ENCODE data around the gene TRAF4. TPM values are rescaled to one million over a fixed set of nuclear protein-coding genes. Genes with fewer than 3 reads are reported as not detected.

TRAF4 gene
- 78.0 and 82.7 TPM in 2 replicates for total RNA-seq

DNA sequence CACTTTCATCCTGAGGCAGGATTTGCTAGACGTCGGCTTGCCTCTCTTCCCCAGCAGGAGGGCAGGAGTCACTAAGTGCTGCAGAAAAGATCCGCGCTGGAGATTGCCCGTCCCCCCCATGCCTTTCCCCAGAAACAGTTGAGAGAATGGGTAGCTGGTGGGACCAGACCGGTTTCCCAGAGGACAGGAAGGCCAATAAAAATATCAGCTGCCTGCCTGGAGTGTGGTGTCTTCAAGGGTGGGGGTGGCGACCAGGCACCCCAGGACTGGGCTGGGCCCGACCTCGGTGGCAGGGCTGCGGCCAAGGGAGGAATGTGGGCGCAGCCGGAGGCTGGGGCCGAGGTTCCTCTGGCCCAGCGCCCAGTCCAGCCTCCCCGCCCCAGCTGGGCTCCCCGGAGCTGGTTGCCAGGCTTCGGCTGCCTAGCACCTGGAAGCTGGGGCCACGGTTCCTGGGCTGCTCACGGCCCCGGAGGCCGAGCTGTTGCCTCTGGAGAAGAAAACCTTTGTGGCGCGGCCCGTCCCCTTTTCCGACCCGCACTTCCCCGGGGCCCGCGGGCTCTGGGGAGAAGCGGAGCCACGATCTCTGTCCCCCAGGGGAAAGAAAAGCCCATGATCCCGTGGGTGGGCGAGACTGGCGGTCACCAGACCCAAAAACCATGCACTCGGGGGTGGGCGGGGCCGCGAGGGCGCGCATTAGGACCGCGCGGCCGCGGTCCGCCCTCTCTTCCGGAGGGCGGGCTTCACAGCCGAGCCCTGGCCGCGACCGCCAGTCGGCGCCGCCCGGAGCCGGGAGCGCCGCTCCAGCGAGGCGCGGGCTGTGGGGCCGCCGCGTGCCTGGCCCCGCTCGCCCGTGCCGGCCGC lies at the start of gene TRAF4:
Gene TRAF4 (plus strand): TSS at position 769 of the 861 bp plus-strand sequence. CDS start 102 bp downstream, outside the sequence.

GRCh38 chr17:28711723-28712031 lies 32.1 kb upstream of the TRAF4 start, which contains the start of gene PROCA1:
PROCA1 (minus strand) TSS chr17:28711888; CDS start chr17:28711660, 228 bp downstream.

DNA sequence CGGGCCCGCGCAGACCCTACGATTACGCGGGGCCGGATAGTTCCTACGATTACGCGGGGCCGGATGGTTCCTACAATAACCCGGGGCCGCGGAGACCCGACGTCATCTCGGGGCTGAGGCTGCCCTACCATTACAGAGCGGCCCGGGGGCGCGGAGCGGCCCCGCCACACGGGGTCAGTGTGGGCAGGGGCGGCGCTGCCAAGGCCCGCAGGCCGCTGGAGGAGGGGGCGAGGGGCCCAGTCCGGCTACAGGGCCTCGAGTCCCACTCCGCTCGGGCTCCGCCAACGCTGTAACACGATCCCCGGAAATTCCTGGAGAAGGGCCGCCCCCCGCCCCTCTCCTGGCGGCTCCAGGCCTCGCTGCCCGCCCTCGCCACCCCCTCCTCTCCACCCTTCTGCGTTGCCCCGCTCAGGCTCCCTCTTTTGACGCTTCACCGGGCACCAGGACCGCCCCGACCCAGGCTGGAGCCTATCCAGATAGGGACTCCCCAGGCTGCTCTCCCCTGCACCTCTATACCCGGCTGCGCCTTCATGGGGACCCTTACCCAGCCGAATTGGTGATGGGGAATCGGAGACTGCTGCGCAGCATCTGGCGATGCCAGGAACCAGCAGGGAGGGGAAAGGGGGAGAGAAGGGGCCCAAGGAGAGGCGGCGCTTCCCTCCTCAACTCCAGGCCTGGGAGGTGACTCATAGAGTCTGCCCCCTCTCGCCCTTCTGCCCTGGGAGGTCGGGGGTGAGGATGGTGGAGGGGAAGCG lies 26.1 kb upstream of the TRAF4 start, which contains the start of gene RAB34:
Gene RAB34 (minus strand): TSS at position 291 of the 755 bp plus-strand sequence. CDS start 602 bp downstream, outside the sequence.

GRCh38 chr17:28726226-28726626 lies 17.6 kb upstream of the TRAF4 start, which contains the start of gene TLCD1:
TLCD1 (minus strand) TSS chr17:28726233; CDS start chr17:28726097, 136 bp downstream.

GRCh38 chr17:28728364-28729200 lies 15.2 kb upstream of the TRAF4 start, which contains the start of gene NEK8:
NEK8 (plus strand) TSS chr17:28728788; CDS start chr17:28728814, 26 bp downstream.

Other genes with a start within 250 kb of the TRAF4 start
- gene FOXN1, start 237.7 kb upstream of the TRAF4 start, total RNA-seq, result 2.7 and 11.1 TPM in 2 replicates
- gene UNC119, start 191.4 kb upstream of the TRAF4 start, total RNA-seq, result 34.1 and 51.9 TPM in 2 replicates
- gene PIGS, start 172.5 kb upstream of the TRAF4 start, total RNA-seq, result 55.8 and 60.0 TPM in 2 replicates
- 109 and 131 TPM in 2 replicates for gene ALDOC, start 167.1 kb upstream of the TRAF4 start, total RNA-seq
- 36.9 and 44.5 TPM in 2 replicates for gene SPAG5, start 145.0 kb upstream of the TRAF4 start, total RNA-seq
- gene RSKR, start 129.8 kb upstream of the TRAF4 start, total RNA-seq, result 0.84 and 4.4 TPM in 2 replicates
- gene BLTP2, start 98.9 kb upstream of the TRAF4 start, total RNA-seq, result 104 and 127 TPM in 2 replicates
- 35.0 and 44.7 TPM in 2 replicates for gene SDF2, start 82.1 kb upstream of the TRAF4 start, total RNA-seq
- gene SUPT6H, start 81.8 kb upstream of the TRAF4 start, total RNA-seq, result 18.6 and 27.9 TPM in 2 replicates
- gene PROCA1, start 32.1 kb upstream of the TRAF4 start, total RNA-seq, result 0.21 and 2.6 TPM in 2 replicates
- 214 and 300 TPM in 2 replicates for gene RAB34, start 26.1 kb upstream of the TRAF4 start, total RNA-seq
- 645 and 883 TPM in 2 replicates for gene RPL23A, start 24.0 kb upstream of the TRAF4 start, total RNA-seq
- gene TLCD1, start 17.8 kb upstream of the TRAF4 start, total RNA-seq, result 20.2 and 23.5 TPM in 2 replicates
- 1.8 and 2.4 TPM in 2 replicates for gene NEK8, start 15.2 kb upstream of the TRAF4 start, total RNA-seq
- 12.4 and 17.6 TPM in 2 replicates for gene FAM222B, start 98.8 kb downstream of the TRAF4 start, total RNA-seq
- gene ERAL1, start 111.0 kb downstream of the TRAF4 start, total RNA-seq, result 59.0 and 60.8 TPM in 2 replicates
- gene FLOT2, start 153.7 kb downstream of the TRAF4 start, total RNA-seq, result 58.8 and 70.7 TPM in 2 replicates
- gene DHRS13, start 159.1 kb downstream of the TRAF4 start, total RNA-seq, result 11.6 and 12.9 TPM in 2 replicates
- gene PHF12, start 207.5 kb downstream of the TRAF4 start, total RNA-seq, result 15.3 and 19.5 TPM in 2 replicates

Data from airway epithelial cell (primary cell).